Hematopoietic multipotent progenitor cell treated with erythropoietin and hydrocortisone succinate and interleukin-3 and kit ligand, for 15 days (in vitro differentiated cells): ENCODE results near the gene MARCHF4.
"Not testable (repeated sequence)": the region's sequence is repeated elsewhere in the genome, so short reads cannot be mapped to it uniquely, and the experiment has no call there.

Experiments
- DNase-seq: peaks from one replicate; pipeline ENCODE4 v3.0.0-alpha.2; 2015; ENCODE audit warnings: low spot score

The MARCHF4 gene

GRCh38 chr2:216391401-216391800 lies 19.1 kb upstream of the MARCHF4 start:
- DNase-seq = no peak

GRCh38 chr2:216389570-216389969 lies 17.3 kb upstream of the MARCHF4 start:
- DNase-seq = no peak

- DNase-seq = no peak
Measured at GRCh38 chr2:216388046-216388884, 16.0 kb upstream of the MARCHF4 start.

- no peak for DNase-seq
Measured at GRCh38 chr2:216387262-216387661, 15.0 kb upstream of the MARCHF4 start.

GRCh38 chr2:216385478-216385877 lies 13.2 kb upstream of the MARCHF4 start:
- DNase-seq = no peak

GRCh38 chr2:216384409-216384808 lies 12.1 kb upstream of the MARCHF4 start:
- not testable (repeated sequence) for DNase-seq

GRCh38 chr2:216379977-216380376 lies 7.7 kb upstream of the MARCHF4 start:
- no peak for DNase-seq

GRCh38 chr2:216375286-216375685 lies 3.0 kb upstream of the MARCHF4 start:
- DNase-seq = no peak

GRCh38 chr2:216373896-216374295 lies 1.6 kb upstream of the MARCHF4 start:
- DNase-seq = no peak

- DNase-seq = no peak
Measured at GRCh38 chr2:216372761-216373291, 543 bp upstream of the MARCHF4 start.

GRCh38 chr2:216370961-216371712 lies 1.1 kb downstream of the MARCHF4 start:
- no peak for DNase-seq

GRCh38 chr2:216369821-216370220 lies 2.5 kb downstream of the MARCHF4 start:
- DNase-seq = no peak

- no peak for DNase-seq
Measured at GRCh38 chr2:216366777-216367471, 5.4 kb downstream of the MARCHF4 start.

- no peak for DNase-seq
Measured at GRCh38 chr2:216365518-216365917, 6.8 kb downstream of the MARCHF4 start.

GRCh38 chr2:216363221-216363620 lies 9.1 kb downstream of the MARCHF4 start:
- no peak for DNase-seq

GRCh38 chr2:216362730-216363129 lies 9.6 kb downstream of the MARCHF4 start:
- DNase-seq = no peak

- DNase-seq = no peak
Measured at GRCh38 chr2:216355711-216356110, 16.6 kb downstream of the MARCHF4 start.

- no peak for DNase-seq
Measured at GRCh38 chr2:216354306-216354705, 18.0 kb downstream of the MARCHF4 start.

- DNase-seq = no peak
Measured at GRCh38 chr2:216352653-216353270, 19.5 kb downstream of the MARCHF4 start.

- DNase-seq = no peak
Measured at GRCh38 chr2:216351172-216351925, 20.9 kb downstream of the MARCHF4 start.

- DNase-seq = no peak
Measured at GRCh38 chr2:216350214-216350791, 22.0 kb downstream of the MARCHF4 start.
